CD4-positive, alpha-beta memory T cell (primary cell): Measurements from ENCODE around the gene DYRK2. TPM values are rescaled to one million over a fixed set of nuclear protein-coding genes. Genes with fewer than 3 reads are reported as not detected.

Experiments
- CTCF ChIA-PET: fragments of 350-600 bp; sonication (Branson Sonifier 250); formaldehyde crosslinking; loops from one replicate; lab custom pipeline; 2021; ENCODE audit warnings: inconsistent platforms; ENCODE audit not compliant: partially characterized antibody; lab: Charles Lee
- POLR2A ChIA-PET: fragments of 350-600 bp; sonication (Branson Sonifier 250); formaldehyde crosslinking; loops from one replicate; lab custom pipeline; 2021; ENCODE audit not compliant: partially characterized antibody; lab: Charles Lee
- DNase-seq, 5 donors: peaks; one replicate each; pipeline versions ENCODE4 v3.0.0 to v3.0.0-alpha.2; 2020 to 2022; ENCODE audit warnings: mixed read lengths in 1 of 5
- H3K27ac ChIP-seq: one replicate; pipeline ENCODE4 v1.7.0; 2013; ENCODE audit warnings: low read depth, low read length
- H3K27me3 ChIP-seq: 2 replicates; pipeline ENCODE4 v1.7.0; 2013; ENCODE audit warnings: mild to moderate bottlenecking, low read length, moderate library complexity; ENCODE audit not compliant: insufficient read depth
- H3K36me3 ChIP-seq: 2 replicates; pipeline ENCODE4 v1.7.0; 2013; ENCODE audit warnings: mild to moderate bottlenecking, low read length, moderate library complexity; ENCODE audit not compliant: insufficient read depth
- H3K4me1 ChIP-seq: 2 replicates; pipeline ENCODE4 v1.7.0; 2013; ENCODE audit warnings: mild to moderate bottlenecking, low read length, moderate library complexity; ENCODE audit not compliant: insufficient read depth
- H3K4me3 ChIP-seq, 2 donors: one replicate each; pipeline ENCODE4 v1.7.0; 2013; ENCODE audit warnings: low read length in 2 of 2, mild to moderate bottlenecking in 1 of 2
- H3K9me3 ChIP-seq, 2 donors: one replicate each; pipeline ENCODE4 v1.7.0; 2013; ENCODE audit warnings: low read length in 2 of 2, control low read depth in 1 of 2; ENCODE audit not compliant: control insufficient read depth in 1 of 2
- H3K27ac Mint-ChIP-seq, 7 donors: one replicate each; pipeline ENCODE4 v1.8.0; 2020 to 2021; ENCODE audit warnings: mixed read lengths in 7 of 7, mild to moderate bottlenecking in 6 of 7, inconsistent platforms in 3 of 7, moderate library complexity in 3 of 7
- H3K27me3 Mint-ChIP-seq, 2 donors: one replicate each; pipeline ENCODE4 v1.8.0; 2020 to 2021; ENCODE audit warnings: mixed read lengths in 2 of 2
- H3K36me3 Mint-ChIP-seq, 2 donors: one replicate each; pipeline ENCODE4 v1.8.0; 2020 to 2021; ENCODE audit warnings: mixed read lengths in 2 of 2, inconsistent platforms in 1 of 2, mild to moderate bottlenecking in 1 of 2
- H3K4me1 Mint-ChIP-seq, 4 donors: one replicate each; pipeline ENCODE4 v1.8.0; 2020 to 2021; ENCODE audit warnings: mixed read lengths in 4 of 4, mild to moderate bottlenecking in 1 of 4
- H3K4me3 Mint-ChIP-seq, 8 donors: one replicate each; pipeline ENCODE4 v1.8.0; 2020 to 2021; ENCODE audit warnings: mixed read lengths in 8 of 8, mild to moderate bottlenecking in 7 of 8, moderate library complexity in 6 of 8, inconsistent platforms in 3 of 8
- H3K9me3 Mint-ChIP-seq, 8 donors: one replicate each; pipeline ENCODE4 v1.8.0; 2020 to 2021; ENCODE audit warnings: mixed read lengths in 8 of 8, mild to moderate bottlenecking in 5 of 8, inconsistent platforms in 3 of 8, moderate library complexity in 1 of 8
- intact Hi-C: fragments of 100-400 bp; cut with micrococcal nuclease; formaldehyde crosslinking; loops from one replicate; pipeline ENCODE4 v1.15.1; 2023
- polyA plus RNA-seq, 2 donors: library from polyadenylated mRNA; unstranded; fragments of 300-500 nt; fragmentation: Illumina TruSeq; gene quantifications; one replicate each; pipeline ENCODE4 v1.2.3, GENCODE V29; 2021
- total RNA-seq, 2 experiments: library from RNA; stranded (reverse); gene quantifications; one replicate each; pipeline ENCODE4 v1.2.3, GENCODE V29; 2021

DYRK2 gene
- total and polyA plus RNA-seq, 4 experiments from 2014 or later = 30.8 to 170 (median 123) TPM

DNA sequence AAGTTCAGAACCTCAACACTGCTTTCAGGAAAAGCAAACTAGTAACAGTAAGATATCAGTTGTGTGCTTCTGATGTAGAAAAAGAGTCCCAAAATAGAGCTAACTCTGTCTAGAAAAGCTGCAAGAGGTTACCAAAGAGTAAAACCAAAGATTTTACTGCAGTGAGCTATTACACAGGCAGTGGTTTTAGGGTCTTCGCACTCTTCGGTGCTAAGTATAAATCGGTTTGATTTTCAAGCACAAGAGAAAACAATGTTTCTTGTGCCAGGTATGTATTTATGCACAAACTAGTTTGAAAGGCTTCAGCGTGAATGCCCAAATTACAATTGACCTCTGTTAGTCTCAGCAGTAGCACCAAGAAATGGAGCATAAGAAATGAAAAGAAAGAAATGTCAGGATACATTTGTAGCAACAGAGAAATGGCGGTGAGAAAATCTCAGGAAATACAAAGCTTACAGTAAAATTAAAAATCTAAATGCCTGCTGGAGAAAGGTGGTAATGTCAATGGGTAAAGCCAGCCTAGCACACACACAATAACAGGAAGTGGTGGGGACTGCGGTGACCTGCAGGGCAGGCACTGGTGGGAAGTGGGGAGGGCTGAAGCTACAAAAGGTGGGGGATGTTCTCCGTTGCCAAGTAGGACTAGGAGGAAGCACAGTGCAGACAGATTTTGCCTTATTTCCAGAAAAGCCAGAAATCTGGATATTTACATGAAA, 18.0 kb upstream of the DYRK2 start:
- intact Hi-C loops = loop anchor here (1.0 to 10.0 kb wide), 7 partner anchors 18 to 356 kb away; partner anchors contain the start of gene DYRK2
- Mint-ChIP-seq H3K27ac (peak overlapping the region; percentile 87 to 96 (median 91)), H3K36me3 (peaks cover 0 to 2% of the 10 kb centered on the region in 2 donors), H3K9me3 (peaks cover 0 to 5% (median 0%) of the 10 kb centered on the region in 8 donors), H3K27me3 (no peaks in the 10 kb centered on the region), H3K4me1 (peaks cover 67 to 91% (median 82%) of the 10 kb centered on the region in 4 donors), H3K4me3 (peak overlapping the region; percentile 61 to 88 (median 74))
- H3K27ac ChIP-seq = peak overlapping the region; percentile 43
- POLR2A ChIA-PET = interaction anchor here (0.6 to 14.2 kb wide), 41 partner anchors 9 to 362 kb away, joined by 3 to 338 read pairs (median 4); partner anchors contain the start of genes CAND1 and DYRK2
- H3K27me3 ChIP-seq = no peaks in the 10 kb centered on the region
- H3K9me3 ChIP-seq = no peaks in the 10 kb centered on the region
- H3K4me3 ChIP-seq = no peak overlapping the region
- CTCF ChIA-PET = interaction anchor here (0.7 to 2.9 kb wide), 26 partner anchors 13 to 312 kb away, joined by 3 to 23 read pairs (median 5); partner anchors contain the start of gene DYRK2
- peak; percentile 91 to 96 (median 92) for DNase-seq
- no peaks in the 10 kb centered on the region for H3K36me3 ChIP-seq
- peaks cover 84% of the 10 kb centered on the region for H3K4me1 ChIP-seq

DNA sequence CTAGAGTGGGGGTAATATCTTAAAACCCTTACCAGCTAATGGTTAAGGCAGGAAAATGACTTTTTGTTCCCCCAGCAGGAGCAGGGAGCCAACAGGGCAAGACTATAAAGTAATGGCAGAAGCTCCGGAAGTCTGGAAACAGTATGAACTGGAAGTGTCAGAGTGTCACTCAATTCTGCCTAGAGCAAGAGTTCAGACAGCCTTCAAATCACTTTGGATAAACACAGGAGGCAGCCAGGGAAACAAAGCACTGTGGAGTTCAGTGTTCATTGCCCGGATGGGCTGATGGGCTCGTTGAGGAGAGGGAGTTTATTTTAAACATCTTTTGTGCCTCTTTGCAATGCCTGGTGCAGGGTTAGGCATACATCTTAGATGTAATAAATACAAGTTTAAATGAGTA, 16.5 kb upstream of the DYRK2 start:
- peaks cover 0 to 5% (median 0%) of the 10 kb centered on the region in 8 donors for H3K9me3 Mint-ChIP-seq
- CTCF ChIA-PET = interaction anchor here (0.7 to 2.3 kb wide), 2 partner anchors 16 to 311 kb away, joined by 3 to 10 read pairs; partner anchors contain the start of gene DYRK2
- peaks cover 0 to 2% of the 10 kb centered on the region in 2 donors for H3K36me3 Mint-ChIP-seq
- POLR2A ChIA-PET = interaction anchor here (1.7 to 14.2 kb wide), 7 partner anchors 14 to 148 kb away, joined by 4 to 338 read pairs (median 38); partner anchors contain the start of gene DYRK2
- Histone ChIP-seq H3K4me3 (no peak overlapping the region), H3K27ac (no peak overlapping the region), H3K36me3 (no peaks in the 10 kb centered on the region), H3K27me3 (no peaks in the 10 kb centered on the region), H3K4me1 (peaks cover 80% of the 10 kb centered on the region), H3K9me3 (no peaks in the 10 kb centered on the region)
- intact Hi-C loops = loop anchor here (10.0 kb wide), 1 partner anchor 357 kb away; no protein-coding TSS in a partner anchor
- H3K27ac Mint-ChIP-seq = peak overlapping the region in 6 of 7 donors; percentile 74 to 96 (median 88)
- no peak for DNase-seq
- H3K4me1 Mint-ChIP-seq = peaks cover 63 to 79% (median 72%) of the 10 kb centered on the region in 4 donors
- H3K4me3 Mint-ChIP-seq = peak overlapping the region in 6 of 8 donors; percentile 25 to 88 (median 56)
- H3K27me3 Mint-ChIP-seq = no peaks in the 10 kb centered on the region

DNA sequence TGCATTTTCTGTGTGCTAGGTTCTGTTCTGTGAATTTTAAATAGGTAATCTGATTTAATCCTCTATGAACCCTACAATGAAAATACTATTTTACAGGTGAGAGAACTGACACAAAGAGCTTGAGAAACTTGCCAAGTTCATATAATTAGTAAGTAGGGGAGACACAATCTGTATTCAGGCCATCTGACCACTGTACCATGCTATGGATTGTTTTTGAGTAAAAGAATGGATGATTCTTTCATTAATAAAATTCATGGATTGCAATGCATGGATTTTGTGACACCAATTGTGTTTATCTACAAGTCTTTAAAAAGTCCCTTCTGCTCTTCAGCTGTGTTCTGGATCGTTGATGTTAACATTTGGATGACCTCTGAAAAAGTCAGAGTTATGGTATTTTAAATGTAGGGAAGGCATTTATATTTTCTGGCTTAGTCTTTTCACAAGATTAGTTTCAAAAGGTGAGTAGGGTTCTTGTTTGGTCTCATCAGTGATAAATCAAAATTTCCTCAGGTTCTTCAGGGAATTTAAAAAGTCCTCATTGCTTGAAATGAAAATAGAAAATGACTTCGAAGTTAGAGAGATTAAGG, 15.4 kb upstream of the DYRK2 start:
- no peak overlapping the region for H3K27ac ChIP-seq
- Mint-ChIP-seq H3K9me3 (peaks cover 0 to 5% (median 0%) of the 10 kb centered on the region in 8 donors), H3K36me3 (peaks cover 0 to 2% of the 10 kb centered on the region in 2 donors), H3K27ac (peak overlapping the region; percentile 37 to 88 (median 65)), H3K27me3 (no peaks in the 10 kb centered on the region), H3K4me3 (peak overlapping the region in 7 of 8 donors; percentile 29 to 65 (median 45)), H3K4me1 (peaks cover 61 to 70% (median 66%) of the 10 kb centered on the region in 4 donors)
- no peaks in the 10 kb centered on the region for H3K27me3 ChIP-seq
- H3K36me3 ChIP-seq = no peaks in the 10 kb centered on the region
- no peaks in the 10 kb centered on the region for H3K9me3 ChIP-seq
- peaks cover 70% of the 10 kb centered on the region for H3K4me1 ChIP-seq
- no peak overlapping the region for H3K4me3 ChIP-seq
- POLR2A ChIA-PET = interaction anchor here (0.8 to 14.2 kb wide), 8 partner anchors 13 to 183 kb away, joined by 3 to 338 read pairs (median 8); partner anchors contain the start of gene DYRK2
- DNase-seq = no peak
- CTCF ChIA-PET = interaction anchor here (0.7 to 1.9 kb wide), 4 partner anchors 15 to 310 kb away, joined by 3 to 6 read pairs (median 3); partner anchors contain the start of gene DYRK2
- intact Hi-C loops = loop anchor here (10.0 kb wide), 1 partner anchor 358 kb away; no protein-coding TSS in a partner anchor

DNA sequence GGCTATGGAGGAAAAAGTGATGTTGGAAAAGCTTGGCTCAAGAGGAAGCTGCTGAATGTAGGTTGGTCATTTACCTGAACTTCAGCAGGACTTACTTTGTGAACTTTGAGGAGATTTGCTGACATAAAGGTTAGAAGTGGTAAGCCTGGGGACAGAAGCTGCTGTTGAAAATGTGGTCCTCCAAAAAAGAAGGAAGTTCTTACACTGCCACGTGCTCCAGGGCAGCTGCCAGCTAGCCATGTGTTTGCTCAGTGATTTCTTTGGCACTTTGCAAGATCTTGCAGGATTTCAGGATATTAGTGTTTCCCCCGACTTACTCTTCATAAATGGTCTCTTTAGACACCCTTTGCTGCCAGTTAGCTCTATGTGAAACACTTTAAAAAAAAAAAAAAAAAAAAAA, 14.8 kb upstream of the DYRK2 start:
- Mint-ChIP-seq H3K9me3 (peaks cover 0 to 5% (median 0%) of the 10 kb centered on the region in 8 donors), H3K4me3 (peak overlapping the region in 6 of 8 donors; percentile 29 to 65 (median 46)), H3K27me3 (no peaks in the 10 kb centered on the region), H3K27ac (peak overlapping the region; percentile 11 to 88 (median 59)), H3K4me1 (peaks cover 55 to 64% (median 60%) of the 10 kb centered on the region in 4 donors), H3K36me3 (peaks cover 0 to 2% of the 10 kb centered on the region in 2 donors)
- no peak overlapping the region for H3K27ac ChIP-seq
- no peaks in the 10 kb centered on the region for H3K36me3 ChIP-seq
- no peaks in the 10 kb centered on the region for H3K27me3 ChIP-seq
- intact Hi-C loops = loop anchor here (10.0 kb wide), 1 partner anchor 359 kb away; no protein-coding TSS in a partner anchor
- no peaks in the 10 kb centered on the region for H3K9me3 ChIP-seq
- peaks cover 64% of the 10 kb centered on the region for H3K4me1 ChIP-seq
- H3K4me3 ChIP-seq = no peak overlapping the region
- no peak for DNase-seq
- ChIA-PET CTCF (interaction anchor here (1.1 to 1.9 kb wide), 3 partner anchors 120 to 309 kb away, joined by 3 to 6 read pairs (median 3); no protein-coding TSS in a partner anchor), POLR2A (interaction anchor here (0.8 to 14.2 kb wide), 7 partner anchors 12 to 183 kb away, joined by 3 to 338 read pairs (median 10); partner anchors contain the start of gene DYRK2)

- H3K4me3 Mint-ChIP-seq = peak overlapping the region in 3 of 8 donors; percentile 2 to 51 (median 28)
- ChIA-PET CTCF (interaction anchor here (1.1 to 1.9 kb wide), 2 partner anchors 120 to 193 kb away, joined by 3 to 6 read pairs; no protein-coding TSS in a partner anchor), POLR2A (interaction anchor here (2.3 to 14.2 kb wide), 3 partner anchors 11 to 118 kb away, joined by 10 to 338 read pairs (median 13); partner anchors contain the start of gene DYRK2)
- H3K27ac Mint-ChIP-seq = peak overlapping the region in 6 of 7 donors; percentile 15 to 83 (median 46)
- intact Hi-C loops = loop anchor here (10.0 kb wide), 1 partner anchor 360 kb away; no protein-coding TSS in a partner anchor
- Histone ChIP-seq H3K27ac (no peak overlapping the region), H3K27me3 (no peaks in the 10 kb centered on the region), H3K4me1 (peaks cover 58% of the 10 kb centered on the region), H3K36me3 (no peaks in the 10 kb centered on the region), H3K9me3 (no peaks in the 10 kb centered on the region), H3K4me3 (no peak overlapping the region)
- peaks cover 0 to 2% of the 10 kb centered on the region in 2 donors for H3K36me3 Mint-ChIP-seq
- peaks cover 50 to 58% (median 55%) of the 10 kb centered on the region in 4 donors for H3K4me1 Mint-ChIP-seq
- H3K27me3 Mint-ChIP-seq = no peaks in the 10 kb centered on the region
- peaks cover 0 to 5% (median 0%) of the 10 kb centered on the region in 8 donors for H3K9me3 Mint-ChIP-seq
- DNase-seq = no peak
These were observed 14.2 kb upstream of the DYRK2 start for GRCh38 chr12:67634303-67634761.

DNA sequence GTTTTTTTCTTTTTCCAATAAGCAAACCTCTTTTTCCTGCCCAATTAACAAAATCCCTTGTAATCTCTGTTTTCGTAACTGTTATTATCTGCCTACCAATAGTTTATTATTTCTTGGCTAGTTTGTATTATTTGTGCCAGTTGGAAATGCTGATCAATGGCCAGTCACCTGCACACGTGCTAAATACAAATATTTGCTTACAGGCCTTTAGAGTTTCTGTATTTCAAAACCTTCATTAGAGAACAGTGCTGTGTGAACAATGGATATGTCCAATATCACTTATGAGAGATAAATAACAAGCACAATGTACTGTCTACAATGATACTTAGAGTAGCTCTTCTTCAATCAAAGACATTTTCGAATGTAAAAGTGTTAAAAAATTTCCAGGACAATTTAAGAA, 10.8 kb upstream of the DYRK2 start:
- Histone ChIP-seq H3K4me1 (peaks cover 25% of the 10 kb centered on the region), H3K27me3 (no peaks in the 10 kb centered on the region), H3K4me3 (no peak overlapping the region), H3K9me3 (no peaks in the 10 kb centered on the region), H3K36me3 (no peaks in the 10 kb centered on the region), H3K27ac (no peak overlapping the region)
- Mint-ChIP-seq H3K4me3 (no peak overlapping the region), H3K27me3 (no peaks in the 10 kb centered on the region), H3K4me1 (peaks cover 26 to 41% (median 28%) of the 10 kb centered on the region in 4 donors), H3K36me3 (no peaks in the 10 kb centered on the region), H3K9me3 (peaks cover 0 to 2% (median 0%) of the 10 kb centered on the region in 8 donors), H3K27ac (peak overlapping the region in 1 of 7 donors; percentile 57)
- CTCF ChIA-PET = interaction anchor here (1.0 to 1.4 kb wide), 2 partner anchors 43 to 196 kb away, joined by 4 read pairs; no protein-coding TSS in a partner anchor
- intact Hi-C loops = loop anchor here (10.0 kb wide), 1 partner anchor 363 kb away; no protein-coding TSS in a partner anchor
- POLR2A ChIA-PET = interaction anchor here (14.2 kb wide), 1 partner anchor 8 kb away, joined by 338 read pairs; the partner anchor contains the start of gene DYRK2
- no peak for DNase-seq
